GM04503 (cell line): ENCODE measurements around the gene PSMG4.

ENCODE experiments used
- DNase-seq: peaks from one replicate; pipeline ENCODE4 v3.0.0-alpha.2; 2012; ENCODE audit warnings: low read depth

The PSMG4 gene

GRCh38 chr6:3258720-3259490 lies at the start of gene PSMG4:
Gene PSMG4, plus strand, starts transcription at chr6:3258947. Its CDS starts 76 bp downstream, at chr6:3259023.
- no peak for DNase-seq

- DNase-seq = peak; percentile 93
These were observed 49.4 kb upstream of the PSMG4 start for GRCh38 chr6:3209114-3210023.

DNA sequence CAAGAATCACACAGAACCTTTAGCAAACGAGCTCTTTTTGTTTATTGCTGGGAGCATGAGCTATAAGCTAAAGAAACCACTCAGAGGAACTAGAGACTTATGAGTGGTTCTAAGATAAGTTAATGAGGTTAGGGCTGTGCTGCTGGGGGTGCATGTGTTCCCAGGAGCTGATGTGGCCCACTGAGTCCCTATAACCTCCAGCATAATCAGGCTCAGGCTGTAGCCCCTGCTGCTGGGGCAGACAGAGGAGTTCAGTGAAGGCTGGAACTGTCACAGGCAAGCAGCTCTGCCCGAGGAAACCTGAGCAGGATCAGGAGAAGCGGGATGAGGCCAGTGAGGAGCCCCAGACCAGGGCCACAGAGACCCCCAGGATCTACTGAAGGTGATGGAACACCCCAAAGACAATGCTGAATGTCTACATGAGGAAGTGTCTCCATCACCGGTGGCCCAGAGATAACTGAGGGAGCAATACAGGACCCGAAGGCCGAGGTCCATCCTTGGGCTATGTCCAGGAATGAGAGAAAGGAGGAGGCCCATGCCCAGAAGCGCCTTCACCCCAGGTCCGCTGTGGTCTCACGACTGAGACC lies 48.6 kb upstream of the PSMG4 start:
- no peak for DNase-seq

GRCh38 chr6:3211681-3212080 lies 47.1 kb upstream of the PSMG4 start:
- peak; percentile 45 for DNase-seq

DNA sequence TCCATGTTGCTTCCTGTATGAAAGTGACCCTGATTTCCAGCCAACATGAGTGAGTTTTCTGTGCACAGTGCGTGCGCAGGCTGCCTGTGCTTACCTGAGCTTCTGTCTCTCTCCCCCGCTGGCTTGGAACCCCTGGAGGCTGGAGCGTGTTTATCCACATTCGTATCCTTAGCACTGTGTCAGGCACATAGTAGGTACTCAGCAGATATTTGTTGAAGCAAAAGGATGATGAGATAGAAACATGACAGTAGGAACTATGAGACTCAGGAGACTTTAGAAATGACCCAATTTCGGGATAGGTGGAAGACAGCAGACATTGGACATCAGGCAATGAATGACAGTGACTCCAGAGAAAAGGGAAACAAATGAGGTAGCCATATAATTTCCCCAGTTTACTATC lies 46.5 kb upstream of the PSMG4 start:
- no peak for DNase-seq

GRCh38 chr6:3213334-3213695 lies 45.4 kb upstream of the PSMG4 start:
- DNase-seq = no peak

GRCh38 chr6:3214898-3215297 lies 43.8 kb upstream of the PSMG4 start:
- DNase-seq = no peak

DNA sequence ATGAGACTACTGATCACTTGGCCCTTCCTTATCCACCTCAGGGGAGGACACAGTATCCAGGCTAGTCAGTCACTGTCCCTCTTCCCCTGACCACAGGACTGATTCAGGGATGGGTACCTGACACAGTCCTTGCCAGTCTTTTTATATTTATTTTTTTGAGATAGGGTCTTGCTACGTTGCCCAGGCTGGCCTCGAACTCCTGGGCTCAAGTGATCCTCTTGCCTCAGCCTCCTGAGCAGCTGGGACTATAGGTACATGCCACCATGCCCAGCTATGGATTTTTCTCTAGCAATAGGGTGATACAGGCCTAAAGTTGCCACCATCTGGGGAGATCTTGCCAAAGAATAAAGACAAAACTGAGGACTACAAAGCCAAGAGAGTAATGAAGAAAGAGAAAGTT lies 41.5 kb upstream of the PSMG4 start:
- no peak for DNase-seq

DNA sequence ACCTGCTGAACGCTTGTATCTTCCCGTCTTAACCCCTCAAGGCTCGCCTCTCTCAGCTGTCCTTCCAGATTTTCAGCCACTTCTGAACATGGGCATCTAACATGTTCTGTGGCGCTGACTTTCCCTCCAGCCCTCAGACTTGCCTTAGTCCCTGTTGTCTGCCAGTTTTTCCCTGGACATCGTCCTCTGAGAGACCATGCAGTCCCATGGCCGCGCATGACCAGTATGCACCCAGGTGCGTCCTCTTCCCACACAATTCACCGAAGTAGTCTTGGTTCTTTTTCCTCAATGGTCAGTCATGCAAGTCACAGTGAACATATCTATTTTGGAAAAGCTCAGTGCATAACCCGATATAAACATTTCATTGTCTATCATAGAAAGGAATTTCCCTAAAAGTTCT lies 40.5 kb upstream of the PSMG4 start:
- no peak for DNase-seq

DNA sequence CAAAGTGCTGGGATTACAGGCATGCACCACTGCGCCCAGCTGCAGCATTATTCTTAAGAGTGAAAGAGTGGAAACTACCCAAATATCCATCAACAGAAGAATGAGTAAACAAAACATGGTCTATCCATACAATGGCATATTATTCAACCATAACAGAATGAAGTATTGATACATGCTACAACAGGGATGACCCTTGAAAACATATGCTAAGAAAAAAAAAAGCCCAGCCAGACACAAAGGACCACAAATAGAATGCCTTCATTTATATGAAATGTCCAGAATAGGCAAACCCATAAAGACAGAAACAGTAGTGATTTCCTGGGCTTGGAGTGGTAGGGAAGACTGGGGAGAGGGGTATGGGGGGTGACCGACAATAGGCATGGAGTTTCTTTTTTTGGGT lies 38.4 kb upstream of the PSMG4 start:
- no peak for DNase-seq

DNA sequence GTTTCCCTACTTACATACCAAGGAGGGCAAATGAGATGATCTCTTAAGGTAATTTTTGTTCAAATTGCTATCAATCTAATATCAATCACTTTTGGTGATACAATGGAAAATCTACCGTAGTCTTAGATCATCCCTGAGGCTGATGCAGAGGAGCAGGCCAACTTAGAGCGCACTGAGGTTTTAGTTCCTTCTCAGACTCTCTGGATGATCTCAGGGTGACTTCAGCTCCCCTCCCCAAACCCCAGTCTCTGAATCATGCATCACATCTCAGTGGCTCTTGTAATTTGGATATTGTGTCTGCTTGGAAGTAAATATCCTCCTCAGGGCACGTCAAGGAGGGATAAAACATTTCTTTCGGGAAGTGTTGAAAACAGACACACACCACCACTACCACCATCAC lies 37.2 kb upstream of the PSMG4 start:
- no peak for DNase-seq

DNA sequence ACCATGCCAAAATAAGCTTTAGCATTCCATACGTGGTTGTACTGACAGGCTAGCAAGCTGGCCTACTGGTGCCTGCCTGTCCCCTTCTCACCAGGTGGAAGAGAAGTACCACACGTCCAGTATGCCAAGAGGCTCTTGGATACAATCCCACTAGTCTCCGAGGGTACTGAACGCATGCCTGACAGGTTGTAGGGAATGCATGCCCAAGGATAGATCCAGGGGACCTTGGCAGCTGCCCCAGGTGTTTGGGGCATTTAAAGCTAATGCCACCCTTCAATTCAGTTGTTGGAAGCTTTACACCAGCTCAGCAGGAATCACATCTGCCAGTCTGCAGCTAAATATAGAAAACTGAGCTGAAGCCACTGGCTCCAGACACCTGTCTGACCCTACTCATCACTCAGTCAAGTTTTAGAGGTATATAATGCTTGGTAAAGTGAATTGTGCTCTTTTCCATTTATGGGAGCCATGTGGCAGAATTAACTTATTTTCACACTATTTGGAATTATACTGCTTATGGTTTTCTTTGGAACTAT lies 36.2 kb upstream of the PSMG4 start:
- DNase-seq = no peak

- DNase-seq = no peak
These were observed 32.7 kb upstream of the PSMG4 start for GRCh38 chr6:3226042-3226441.

DNA sequence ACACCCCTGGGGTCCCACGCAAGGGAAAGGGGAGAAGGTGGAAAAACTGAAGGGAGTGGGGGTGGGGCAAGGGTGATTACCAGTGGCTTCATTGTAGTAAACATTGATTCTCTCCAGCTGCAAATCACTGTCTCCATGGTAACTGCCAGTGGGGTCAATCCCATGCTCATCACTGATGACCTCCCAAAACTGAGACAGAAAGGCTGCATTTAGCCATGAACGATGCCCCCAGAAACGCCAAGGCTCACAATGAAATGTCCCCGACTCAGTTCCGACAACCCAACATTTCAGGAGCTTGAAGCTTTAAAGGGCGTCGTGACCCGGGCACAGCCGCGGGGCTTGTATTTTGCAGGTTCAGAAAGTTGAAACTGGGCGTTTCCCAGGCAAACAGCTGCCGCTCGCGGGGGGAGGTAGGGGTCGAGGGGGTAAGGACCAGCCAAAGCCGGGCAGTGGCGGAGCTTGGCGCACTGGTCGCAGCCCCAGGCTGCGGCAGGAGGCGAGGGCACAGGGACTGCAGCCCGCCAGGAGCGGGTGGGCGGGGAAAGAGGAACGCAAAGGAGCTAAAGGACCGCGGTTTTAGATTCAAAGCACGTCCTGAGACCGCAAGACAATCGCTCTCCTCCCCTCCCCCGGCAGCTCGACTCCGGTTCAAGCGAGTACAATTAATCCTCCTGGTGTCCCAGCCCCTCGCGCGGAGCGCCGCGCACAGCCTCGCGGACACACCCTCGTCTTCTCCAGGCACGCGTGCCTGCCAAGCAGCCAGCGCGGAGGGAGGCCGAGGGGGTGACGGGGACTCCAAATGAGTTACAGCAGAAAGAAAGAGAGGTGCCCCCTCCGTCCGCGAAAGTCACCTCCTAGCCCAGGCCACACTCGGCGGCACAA lies 32.0 kb upstream of the PSMG4 start:
- DNase-seq = no peak

- no peak for DNase-seq
These were observed 31.2 kb upstream of the PSMG4 start, which contains the start of gene TUBB2B for GRCh38 chr6:3227363-3228045. Gene TUBB2B, minus strand, starts transcription at chr6:3227653. Its CDS starts 110 bp downstream, at chr6:3227543.

DNA sequence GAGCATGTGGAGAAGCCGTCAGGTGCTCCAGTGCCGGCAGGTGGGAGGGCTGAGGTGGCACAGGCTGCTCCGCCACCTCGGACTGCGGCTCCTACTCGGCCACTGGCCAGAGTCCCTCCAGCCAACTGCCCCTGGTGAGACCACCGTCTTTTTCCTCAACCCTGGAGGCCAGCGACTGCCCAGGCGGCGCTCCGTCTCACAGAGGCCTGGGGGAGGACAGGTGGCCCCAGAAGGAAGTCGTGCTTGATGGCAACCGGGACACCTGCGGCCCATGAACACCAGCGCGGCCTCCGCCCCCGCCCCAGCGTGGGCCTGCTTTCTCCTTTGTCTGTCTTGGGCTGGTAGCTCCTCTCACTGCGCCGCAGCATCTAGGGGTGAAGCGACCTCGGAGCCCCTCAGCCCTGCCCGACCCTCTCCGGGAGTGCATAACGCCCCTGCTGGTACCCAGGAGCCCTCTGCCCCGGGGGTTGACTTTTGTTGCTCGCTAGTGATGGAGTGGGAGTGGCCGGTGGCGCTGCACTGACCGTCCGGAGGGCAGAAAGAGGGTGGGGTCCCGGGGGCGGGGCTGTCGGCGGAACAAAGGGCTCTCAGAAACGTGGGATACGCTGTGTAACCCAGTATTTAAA lies 30.6 kb upstream of the PSMG4 start:
- DNase-seq = no peak

GRCh38 chr6:3228771-3229565 lies 29.8 kb upstream of the PSMG4 start:
- no peak for DNase-seq

GRCh38 chr6:3229566-3230178 lies 29.1 kb upstream of the PSMG4 start:
- DNase-seq = no peak

DNA sequence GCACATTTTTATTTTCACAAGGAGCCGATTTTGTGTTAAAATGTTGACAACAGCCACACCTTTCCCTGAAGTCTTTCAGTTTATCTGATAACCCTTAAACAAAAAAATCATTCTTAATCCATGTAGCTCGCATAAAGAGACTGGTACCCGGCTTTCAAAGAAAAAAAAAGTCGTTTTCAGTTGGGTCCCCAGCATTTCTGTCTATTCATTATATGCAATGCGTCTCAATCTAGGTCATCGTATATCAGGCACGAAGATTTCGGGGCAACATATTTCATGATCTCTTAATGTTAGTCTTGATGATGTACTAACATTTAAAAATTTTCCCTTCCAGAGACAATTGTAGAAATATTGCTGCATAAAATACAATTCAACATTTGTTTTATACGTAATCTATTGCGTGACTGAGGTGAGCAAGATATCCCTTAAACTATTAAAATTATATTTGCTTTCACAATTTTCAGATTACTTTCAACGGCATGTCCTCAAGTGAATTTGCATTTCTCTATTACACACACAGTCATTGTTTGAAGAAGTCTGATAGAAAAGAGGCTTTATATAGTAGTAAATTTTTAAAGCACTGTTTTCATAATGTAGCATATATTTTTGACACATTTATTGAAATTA lies 28.4 kb upstream of the PSMG4 start:
- DNase-seq = no peak
